ENCODE results near the gene RPL3. TPM values are rescaled to one million over a fixed set of nuclear protein-coding genes. Genes with fewer than 3 reads are reported as not detected.

RPL3 gene
- total and polyA plus RNA-seq, 2 donors (not counting 1 experiment from before 2014, with no cell fraction given), result 2,665 to 5,418 TPM

GRCh38 chr22:39303892-39304671 lies 15.3 kb downstream of the RPL3 start:
- H3K4me2 ChIP-seq (replicated peaks; ENCODE audit: low read depth, low read length, poor library complexity, severe bottlenecking), result no peak overlapping the region

More at GRCh38 chr22:39303892-39304671, 15.3 kb downstream of the RPL3 start:
- Histone ChIP-seq H4K20me1 (ENCODE audit: control insufficient read depth, insufficient read depth, low read length, poor library complexity, severe bottlenecking) (no peaks in the 10 kb centered on the region), H3K27me3 (replicated peaks in 1 of 4; ENCODE audit: control extremely low read depth in 1 of 4, control insufficient read depth in 3 of 4, insufficient read depth in 4 of 4, low read length in 3 of 4) (no peaks in the 10 kb centered on the region), H3K36me3 (replicated peaks in 1 of 2; ENCODE audit: control extremely low read depth in 1 of 2, control insufficient read depth in 1 of 2, extremely low read depth in 1 of 2, insufficient read depth in 2 of 2, low read length in 1 of 2) (no peaks in the 10 kb centered on the region), H3K9me3 (ENCODE audit: control extremely low read depth in 1 of 3, control insufficient read depth in 2 of 3, insufficient read depth in 1 of 3, low read length in 2 of 3) (peaks cover 0 to 2% (median 0%) of the 10 kb centered on the region in 3 donors), H3K79me2 (ENCODE audit: control insufficient read depth, insufficient read depth, low read length) (no peaks in the 10 kb centered on the region), H3K4me1 (ENCODE audit: control insufficient read depth in 2 of 2, insufficient read depth in 2 of 2, low read length in 2 of 2) (peaks cover 16 to 26% of the 10 kb centered on the region in 2 donors), H3K9ac (ENCODE audit: low read length) (no peak overlapping the region), H2AFZ (ENCODE audit: insufficient read depth, low read depth, low read length, poor library complexity, severe bottlenecking) (no peak overlapping the region), H3K27ac (ENCODE audit: low read length in 2 of 2) (no peak overlapping the region), H3K4me3 (ENCODE audit: control extremely low read depth in 1 of 5, extremely low read depth in 1 of 5, insufficient read depth in 1 of 5, low read depth in 2 of 5, low read length in 4 of 5) (no peak overlapping the region)
- Mint-ChIP-seq H3K4me1 (peaks cover 24% of the 10 kb centered on the region), H3K4me3 (no peak overlapping the region), H3K27ac (no peak overlapping the region), H3K27me3 (no peaks in the 10 kb centered on the region), H3K9me3 (ENCODE audit: insufficient read depth) (no peaks in the 10 kb centered on the region)
- CTCF ChIA-PET, result interaction anchor here (1.1 to 4.8 kb wide), 6 partner anchors 7 to 231 kb away, joined by 3 to 45 read pairs (median 4); no protein-coding TSS in a partner anchor
- ATAC-seq (ENCODE audit: low read depth) (no peak), DNase-seq (no peak)
- WGBS (ENCODE audit: insufficient coverage), result 93% methylated on average over 16 of the region's 16 CpGs
- TF ChIP-seq CTCF (IDR thresholded peaks at IDR 0.05) (no peak), EZH2 (IDR thresholded peaks at IDR 0.05; ENCODE audit: borderline replicate concordance, insufficient read depth, low read depth, low read length, poor library complexity, severe bottlenecking) (no peak)
- intact Hi-C loops (cut with micrococcal nuclease), result no loop called here
- POLR2A ChIA-PET, result interaction anchor here (0.7 kb wide), 1 partner anchor 77 kb away, joined by 4 read pairs; no protein-coding TSS in a partner anchor

All from B cell (primary cell).